HG03558 (cell line): Measurements from ENCODE around the gene CFAP53.
"Not testable (repeated sequence)": the region's sequence is repeated elsewhere in the genome, so short reads cannot be mapped to it uniquely, and the experiment has no call there.

Experiments
- ATAC-seq: cut with Tn5 transposase; IDR thresholded peaks from one replicate; pipeline ENCODE4 v1.9.1; 2021; ENCODE audit warnings: moderate number of reproducible peaks; ENCODE audit not compliant: unreplicated experiment; ENCODE audit errors: extremely low read depth

The CFAP53 gene

GRCh38 chr18:50288348-50289107 lies 22.2 kb upstream of the CFAP53 start:
- ATAC-seq: not testable (repeated sequence)

- peak; percentile 86 for ATAC-seq
These were observed 21.4 kb upstream of the CFAP53 start, which contains the start of gene CXXC1 for GRCh38 chr18:50287441-50288347. Gene CXXC1 (minus strand): TSS chr18:50287692. CDS start chr18:50287589, 103 bp downstream.

GRCh38 chr18:50287028-50287440 lies 20.7 kb upstream of the CFAP53 start:
- ATAC-seq: no peak

GRCh38 chr18:50286391-50287027 lies 20.2 kb upstream of the CFAP53 start:
- ATAC-seq: no peak

GRCh38 chr18:50285631-50286321 lies 19.5 kb upstream of the CFAP53 start:
- ATAC-seq: no peak

- ATAC-seq: no peak
These were observed 18.8 kb upstream of the CFAP53 start for GRCh38 chr18:50285071-50285470.

GRCh38 chr18:50284255-50284885 lies 18.1 kb upstream of the CFAP53 start:
- no peak for ATAC-seq

- no peak for ATAC-seq
These were observed 17.3 kb upstream of the CFAP53 start for GRCh38 chr18:50283469-50284209.

GRCh38 chr18:50282521-50283335 lies 16.4 kb upstream of the CFAP53 start:
- ATAC-seq: no peak

- no peak for ATAC-seq
These were observed 15.8 kb upstream of the CFAP53 start for GRCh38 chr18:50281972-50282520.

- peak; percentile 83 for ATAC-seq
These were observed 15.1 kb upstream of the CFAP53 start, which contains the start of gene MBD1 for GRCh38 chr18:50281295-50281971. Gene MBD1 (minus strand): TSS chr18:50281523. CDS start chr18:50279992, 1,531 bp downstream.

- no peak for ATAC-seq
These were observed 14.5 kb upstream of the CFAP53 start for GRCh38 chr18:50280707-50281294.

GRCh38 chr18:50279752-50280151 lies 13.5 kb upstream of the CFAP53 start:
- ATAC-seq: no peak

- no peak for ATAC-seq
These were observed 11.6 kb upstream of the CFAP53 start for GRCh38 chr18:50277942-50278341.

GRCh38 chr18:50276452-50276851 lies 10.2 kb upstream of the CFAP53 start:
- ATAC-seq: no peak

GRCh38 chr18:50275503-50276036 lies 9.3 kb upstream of the CFAP53 start:
- no peak for ATAC-seq

- no peak for ATAC-seq
These were observed 8.6 kb upstream of the CFAP53 start for GRCh38 chr18:50274941-50275340.
